Mesenchymal stem cell (in vitro differentiated cells and primary cell): ENCODE measurements around the gene SCFD2.
A peak's percentile ranks its signal among the peaks of the same experiment; 100 is the strongest.

Experiments
- DNase-seq: peaks from one replicate; pipeline ENCODE4 v3.0.0-alpha.2; 2013
- H2AFZ ChIP-seq: one replicate; pipeline ENCODE4 v1.6.1; 2013; ENCODE audit warnings: low read depth, mild to moderate bottlenecking, control low read depth, inconsistent platforms, low read length, moderate library complexity
- H2AK5ac ChIP-seq: 2 replicates; pipeline ENCODE4 v1.6.1; 2013; ENCODE audit warnings: low read length, moderate library complexity, mild to moderate bottlenecking, inconsistent platforms; ENCODE audit not compliant: severe bottlenecking
- H2BK120ac ChIP-seq: one replicate; pipeline ENCODE4 v1.6.1; 2013; ENCODE audit warnings: low read depth, mild to moderate bottlenecking, inconsistent platforms, low read length, moderate library complexity
- H2BK12ac ChIP-seq, 2 experiments: one replicate each; pipeline ENCODE4 v1.6.1; 2013; ENCODE audit warnings: inconsistent platforms in 2 of 2, low read length in 2 of 2, mild to moderate bottlenecking in 2 of 2, moderate library complexity in 2 of 2, control low read depth in 1 of 2
- H2BK15ac ChIP-seq: one replicate; pipeline ENCODE4 v1.6.1; 2013; ENCODE audit warnings: mild to moderate bottlenecking, low read depth, inconsistent platforms; ENCODE audit not compliant: poor library complexity, severe bottlenecking
- H2BK5ac ChIP-seq: 2 replicates; pipeline ENCODE4 v1.6.1; 2013; ENCODE audit warnings: low read depth, mild to moderate bottlenecking, low read length, control low read depth, inconsistent platforms; ENCODE audit not compliant: poor library complexity, severe bottlenecking
- H3K14ac ChIP-seq, 2 experiments: one replicate each; pipeline ENCODE4 v1.6.1; 2013; ENCODE audit warnings: inconsistent platforms in 2 of 2, low read length in 2 of 2, control low read depth in 1 of 2, mild to moderate bottlenecking in 1 of 2, moderate library complexity in 1 of 2
- H3K18ac ChIP-seq, 2 experiments: one replicate each; pipeline ENCODE4 v1.6.1; 2013; ENCODE audit warnings: inconsistent platforms in 2 of 2, low read length in 2 of 2, control low read depth in 1 of 2, low read depth in 1 of 2, mild to moderate bottlenecking in 1 of 2
- H3K23ac ChIP-seq, 2 experiments: one replicate each; pipeline ENCODE4 v1.6.1; 2013; ENCODE audit warnings: inconsistent platforms in 2 of 2, low read length in 2 of 2, mild to moderate bottlenecking in 2 of 2, moderate library complexity in 2 of 2, control low read depth in 1 of 2
- H3K27ac ChIP-seq: 2 replicates; pipeline ENCODE4 v1.5.1; 2013; ENCODE audit warnings: mild to moderate bottlenecking, moderate library complexity, low read length, control low read depth, inconsistent platforms; ENCODE audit not compliant: poor library complexity, severe bottlenecking
- H3K27me3 ChIP-seq, 2 experiments: 2 replicates each; pipeline versions ENCODE4 v1.6.1 to v1.7.0; 2013; ENCODE audit warnings: low read length in 2 of 2, mild to moderate bottlenecking in 2 of 2, moderate library complexity in 2 of 2, control low read depth in 1 of 2, inconsistent platforms in 1 of 2; ENCODE audit not compliant: control insufficient read depth in 1 of 2, insufficient read depth in 1 of 2
- H3K36me3 ChIP-seq, 2 experiments: 2 replicates each; pipeline versions ENCODE4 v1.6.1 to v1.7.0; 2013; ENCODE audit warnings: low read length in 2 of 2, control low read depth in 1 of 2, inconsistent platforms in 1 of 2, low read depth in 1 of 2, mild to moderate bottlenecking in 1 of 2; ENCODE audit not compliant: insufficient read depth in 2 of 2, control insufficient read depth in 1 of 2
- H3K4ac ChIP-seq, 2 experiments: one replicate each; pipeline ENCODE4 v1.6.1; 2013; ENCODE audit warnings: inconsistent platforms in 2 of 2, low read length in 2 of 2, mild to moderate bottlenecking in 2 of 2, moderate library complexity in 2 of 2, control low read depth in 1 of 2, low read depth in 1 of 2
- H3K4me1 ChIP-seq: 2 replicates; pipeline ENCODE4 v1.6.1; 2013; ENCODE audit warnings: low read depth, low read length, control low read depth; ENCODE audit not compliant: control insufficient read depth, insufficient read depth
- H3K4me2 ChIP-seq: 2 replicates; pipeline ENCODE4 v1.6.1; 2013; ENCODE audit warnings: low read length, mild to moderate bottlenecking, inconsistent platforms; ENCODE audit not compliant: poor library complexity, severe bottlenecking
- H3K4me3 ChIP-seq, 2 experiments: 2 replicates each; pipeline versions ENCODE4 v1.5.1 to v1.7.0; 2013; ENCODE audit warnings: low read length in 2 of 2, mild to moderate bottlenecking in 2 of 2, control low read depth in 1 of 2, low read depth in 1 of 2; ENCODE audit not compliant: insufficient read depth in 1 of 2
- H3K79me1 ChIP-seq: replicated peaks from 2 replicates; pipeline ENCODE4 v1.6.1; 2013; ENCODE audit warnings: mild to moderate bottlenecking, control low read depth, low read length, inconsistent platforms; ENCODE audit not compliant: poor library complexity, severe bottlenecking
- H3K9ac ChIP-seq: 2 replicates; pipeline ENCODE4 v1.7.0; 2013; ENCODE audit warnings: mild to moderate bottlenecking, low read length, moderate library complexity
- H3K9me3 ChIP-seq: 2 replicates; pipeline ENCODE4 v1.7.0; 2013; ENCODE audit warnings: mild to moderate bottlenecking, low read length; ENCODE audit not compliant: control insufficient read depth
- H4K8ac ChIP-seq: one replicate; pipeline ENCODE4 v1.6.1; 2013; ENCODE audit warnings: inconsistent platforms, mild to moderate bottlenecking, low read length, moderate library complexity
- H4K91ac ChIP-seq: one replicate; pipeline ENCODE4 v1.6.1; 2013; ENCODE audit warnings: mild to moderate bottlenecking, low read length, inconsistent platforms
- WGBS: methylation state at CpG from one replicate; pipeline ENCODE4 v1.1.7; 2013; ENCODE audit warnings: mixed read lengths; 5-methylcytosine and 5-hydroxymethylcytosine counted together

Gene SCFD2

DNA sequence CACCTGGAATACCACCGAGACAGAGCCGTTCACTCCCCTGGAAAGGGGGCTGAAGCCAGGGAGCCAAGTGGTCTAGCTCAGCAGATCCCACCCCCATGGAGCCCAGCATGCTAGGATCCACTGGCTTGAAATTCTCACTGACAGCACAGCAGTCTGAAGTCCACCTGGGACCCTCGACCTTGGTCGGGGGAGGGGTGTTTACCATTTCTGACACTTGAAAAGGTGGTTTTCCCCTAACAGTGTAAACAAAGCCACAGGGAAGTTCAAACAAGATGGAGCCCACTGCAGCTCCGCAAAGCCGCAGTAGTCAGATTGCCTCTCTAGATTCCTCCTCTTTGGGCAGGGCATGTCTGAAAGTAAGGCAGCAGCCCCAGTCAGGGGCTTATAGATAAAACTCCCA is 260.5 kb downstream of the SCFD2 start:
- Histone ChIP-seq H2AFZ (no peak overlapping the region), H3K14ac (no peak overlapping the region), H3K9me3 (peaks cover 3% of the 10 kb centered on the region), H3K4me2 (no peak overlapping the region), H4K91ac (no peak overlapping the region), H3K9ac (no peak overlapping the region), H2BK5ac (no peak overlapping the region), H3K18ac (no peak overlapping the region), H4K8ac (no peak overlapping the region), H2BK12ac (no peak overlapping the region), H3K27me3 (no peaks in the 10 kb centered on the region), H2BK120ac (no peak overlapping the region), H3K79me1 (peaks cover 3% of the 10 kb centered on the region), H3K27ac (no peak overlapping the region), H3K4ac (no peak overlapping the region), H2AK5ac (no peak overlapping the region), H3K4me1 (no peaks in the 10 kb centered on the region), H3K23ac (no peak overlapping the region), H2BK15ac (peak overlapping the region; percentile 30), H3K36me3 (no peaks in the 10 kb centered on the region), H3K4me3 (no peak overlapping the region)
- whole genome bisulfite sequencing, result 98% methylated on average over 6 of the region's 6 CpGs
- no peak for DNase-seq

GRCh38 chr4:53103481-53103880 is 262.4 kb downstream of the SCFD2 start:
- H3K4me2 ChIP-seq, result no peak overlapping the region
- H4K91ac ChIP-seq, result no peak overlapping the region
- WGBS, result no CpG with 5 or more reads among the region's 1 CpG
- no peaks in the 10 kb centered on the region for H3K36me3 ChIP-seq
- H3K4me3 ChIP-seq, result no peak overlapping the region
- no peak overlapping the region for H4K8ac ChIP-seq
- H3K14ac ChIP-seq, result no peak overlapping the region
- H3K23ac ChIP-seq, result no peak overlapping the region
- no peak overlapping the region for H3K27ac ChIP-seq
- H3K9ac ChIP-seq, result no peak overlapping the region
- no peak for DNase-seq
- no peak overlapping the region for H2BK5ac ChIP-seq
- no peak overlapping the region for H2BK120ac ChIP-seq
- no peak overlapping the region for H2BK12ac ChIP-seq
- no peak overlapping the region for H3K4ac ChIP-seq
- no peaks in the 10 kb centered on the region for H3K27me3 ChIP-seq
- no peaks in the 10 kb centered on the region for H3K4me1 ChIP-seq
- H3K79me1 ChIP-seq, result peaks cover 7% of the 10 kb centered on the region
- H3K18ac ChIP-seq, result no peak overlapping the region
- H2BK15ac ChIP-seq, result no peak overlapping the region
- H2AFZ ChIP-seq, result no peak overlapping the region
- H3K9me3 ChIP-seq, result no peaks in the 10 kb centered on the region
- no peak overlapping the region for H2AK5ac ChIP-seq

DNA sequence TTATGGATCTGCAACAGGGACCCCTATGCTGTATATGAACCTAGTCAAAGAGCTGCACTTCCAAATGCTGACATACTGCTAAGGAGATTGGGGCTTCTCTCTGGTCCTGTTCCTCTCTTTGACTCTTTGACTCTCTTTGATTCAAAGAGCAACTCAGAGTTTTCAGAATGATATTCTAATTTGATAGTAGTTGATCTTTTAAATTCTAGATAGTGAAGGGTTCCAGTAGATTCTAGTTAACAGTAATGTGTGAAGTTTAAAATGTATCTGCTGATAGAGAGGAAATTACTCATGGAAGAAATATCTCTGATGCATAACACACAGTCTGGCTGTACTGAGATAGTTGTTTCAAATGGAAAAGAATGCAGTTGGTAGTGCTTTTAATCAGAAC is 264.7 kb downstream of the SCFD2 start:
- H3K27me3 ChIP-seq, result no peaks in the 10 kb centered on the region
- H4K8ac ChIP-seq, result no peak overlapping the region
- H3K23ac ChIP-seq, result no peak overlapping the region
- no peaks in the 10 kb centered on the region for H3K9me3 ChIP-seq
- H3K27ac ChIP-seq, result peak overlapping the region; percentile 84
- DNase-seq, result peak; percentile 76
- H3K4me2 ChIP-seq, result no peak overlapping the region
- H2BK120ac ChIP-seq, result no peak overlapping the region
- peak overlapping the region in 1 of 2 experiments; percentile 86 for H3K4ac ChIP-seq
- H2AK5ac ChIP-seq, result no peak overlapping the region
- H3K9ac ChIP-seq, result peak overlapping the region; percentile 71
- H3K79me1 ChIP-seq, result peaks cover 7% of the 10 kb centered on the region
- no peaks in the 10 kb centered on the region for H3K4me1 ChIP-seq
- no peak overlapping the region for H2AFZ ChIP-seq
- H3K14ac ChIP-seq, result no peak overlapping the region
- H3K18ac ChIP-seq, result peak overlapping the region in 1 of 2 experiments; percentile 8
- no peak overlapping the region for H4K91ac ChIP-seq
- H3K4me3 ChIP-seq, result peak overlapping the region in 1 of 2 experiments; percentile 64
- no peak overlapping the region for H2BK5ac ChIP-seq
- no peaks in the 10 kb centered on the region for H3K36me3 ChIP-seq
- peak overlapping the region in 1 of 2 experiments; percentile 71 for H2BK12ac ChIP-seq
- H2BK15ac ChIP-seq, result no peak overlapping the region

DNA sequence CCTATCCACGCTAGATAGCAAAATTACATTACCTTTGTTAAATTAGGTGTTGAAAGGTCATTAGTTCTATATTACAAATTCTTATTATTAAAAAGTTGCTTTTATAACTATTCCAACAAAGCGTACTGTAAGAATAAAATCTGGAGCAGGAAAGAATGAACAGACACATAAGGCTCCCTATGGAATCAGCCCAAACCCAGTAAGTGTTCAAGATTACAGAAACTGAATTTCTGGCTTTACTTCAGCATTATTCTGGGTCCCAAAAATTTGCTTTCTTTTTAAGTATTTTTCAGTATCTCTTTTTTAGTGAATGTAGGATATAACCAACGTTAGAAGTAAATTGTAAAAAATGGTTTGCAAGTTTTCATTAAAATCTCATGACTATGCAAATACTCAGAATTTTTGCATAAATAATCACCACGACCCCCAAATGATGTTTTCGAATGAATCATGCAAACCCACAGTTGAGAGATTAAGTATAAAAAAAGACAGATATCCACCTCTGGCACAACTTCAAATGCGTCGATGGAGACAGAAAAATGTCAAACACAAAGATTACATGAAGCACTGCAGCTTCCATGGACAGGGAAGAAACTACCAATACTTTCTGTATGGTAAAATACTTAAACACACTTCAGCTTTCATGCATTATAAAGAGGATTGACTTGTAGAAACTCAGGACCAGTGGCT is 265.2 kb downstream of the SCFD2 start:
- Histone ChIP-seq H3K4ac (peak overlapping the region in 1 of 2 experiments; percentile 86), H3K4me3 (peak overlapping the region in 1 of 2 experiments; percentile 64), H4K91ac (no peak overlapping the region), H2BK120ac (no peak overlapping the region), H3K14ac (no peak overlapping the region), H3K79me1 (peaks cover 5% of the 10 kb centered on the region), H2BK12ac (peak overlapping the region in 1 of 2 experiments; percentile 71), H3K18ac (peak overlapping the region in 1 of 2 experiments; percentile 8), H3K23ac (no peak overlapping the region), H2AFZ (no peak overlapping the region), H3K4me1 (no peaks in the 10 kb centered on the region), H3K27ac (peak overlapping the region; percentile 84), H2BK5ac (no peak overlapping the region), H2AK5ac (no peak overlapping the region), H3K9me3 (no peaks in the 10 kb centered on the region), H3K36me3 (no peaks in the 10 kb centered on the region), H3K9ac (peak overlapping the region; percentile 71), H2BK15ac (no peak overlapping the region), H3K27me3 (no peaks in the 10 kb centered on the region), H3K4me2 (no peak overlapping the region), H4K8ac (no peak overlapping the region)
- peak; percentile 49 for DNase-seq
- 26% methylated on average over 5 of the region's 7 CpGs for WGBS
